Spleen (tissue), 11 donors: ENCODE data around the gene MAGEA9B. TPM values are rescaled to one million over a fixed set of nuclear protein-coding genes. Genes with fewer than 3 reads are reported as not detected.
"Not testable (repeated sequence)": the region's sequence is repeated elsewhere in the genome, so short reads cannot be mapped to it uniquely, and the experiment has no call there.

Source experiments
- DNase-seq: peaks from one replicate; pipeline ENCODE4 v3.0.0-alpha.2; 2020
- H3K27ac ChIP-seq, 8 donors: fragments of 200-600 bp; sonication (generic) in 7 of 8; 1 replicate in 4 of 8; 2 replicates in 4 of 8; pipeline versions ENCODE4 v1.5.0 to v1.8.0; 2016 to 2021; ENCODE audit warnings: inconsistent platforms in 4 of 8, mild to moderate bottlenecking in 4 of 8, moderate library complexity in 1 of 8
- H3K27me3 ChIP-seq, 7 donors: fragments of 200-600 bp; sonication (generic) in 6 of 7; replicated peaks in 1 of 7; 1 replicate in 4 of 7; 2 replicates in 3 of 7; pipeline versions ENCODE4 v1.5.0 to v1.8.0; 2016 to 2021; ENCODE audit warnings: inconsistent platforms in 3 of 7, mild to moderate bottlenecking in 1 of 7
- H3K36me3 ChIP-seq, 6 donors: fragments of 200-600 bp; sonication (generic) in 5 of 6; 1 replicate in 4 of 6; 2 replicates in 2 of 6; pipeline versions ENCODE4 v1.5.0 to v1.8.0; 2016 to 2021; ENCODE audit warnings: inconsistent platforms in 2 of 6
- H3K4me1 ChIP-seq, 6 donors: fragments of 200-600 bp; sonication (generic) in 5 of 6; 1 replicate in 3 of 6; 2 replicates in 3 of 6; pipeline versions ENCODE4 v1.5.0 to v1.8.0; 2016 to 2021; ENCODE audit warnings: inconsistent platforms in 3 of 6
- H3K4me3 ChIP-seq, 8 donors: fragments of 200-600 bp; sonication (generic) in 7 of 8; 1 replicate in 4 of 8; 2 replicates in 4 of 8; pipeline versions ENCODE4 v1.5.0 to v1.8.0; 2016 to 2021; ENCODE audit warnings: inconsistent platforms in 4 of 8, mild to moderate bottlenecking in 4 of 8, moderate library complexity in 2 of 8
- H3K9me3 ChIP-seq, 8 donors: fragments of 200-600 bp; sonication (generic) in 7 of 8; 1 replicate in 4 of 8; 2 replicates in 4 of 8; pipeline versions ENCODE4 v1.5.0 to v1.8.0; 2016 to 2021; ENCODE audit warnings: inconsistent platforms in 4 of 8
- POLR2A ChIP-seq, 3 donors: fragments of 450-650 bp; IDR thresholded peaks; one replicate each; pipeline ENCODE4 v1.5.1; 2017; ENCODE audit warnings: antibody characterized with exemption in 3 of 3, mild to moderate bottlenecking in 1 of 3
- POLR2AphosphoS5 ChIP-seq, 3 donors: sonication (generic); formaldehyde crosslinking; IDR thresholded peaks; one replicate each; pipeline ENCODE4 v1.5.1; 2017; ENCODE audit warnings: antibody characterized with exemption in 3 of 3
- WGBS, 5 donors: extraction: QIAGEN DNeasy Blood & Tissue Kit in 3 of 5; methylation state at CpG; one replicate each; pipeline versions ENCODE4 v1.1.5 to v1.1.7; 2013 to 2018; 5-methylcytosine and 5-hydroxymethylcytosine counted together
- intact Hi-C: fragments of 100-400 bp; cut with DNase I; formaldehyde crosslinking; loops from one replicate; pipeline ENCODE4 v1.15.0; 2023; ENCODE audit warnings: low total_unique reads
- polyA plus RNA-seq, 3 donors: library from polyadenylated mRNA; stranded (reverse); fragments of 200-250 nt; gene quantifications; one replicate each; pipeline ENCODE4 v1.2.1, GENCODE V29; 2013
- total RNA-seq, 7 donors: library from RNA; depleted of rRNA in 3 of 7; stranded (reverse); fragments of >200 nt in 3 of 7; fragmentation: NEBNext Ultra II Directional in 4 of 7; extraction: Animal tissue kit (Norgen Biotek cat#: 25700) in 4 of 7; gene quantifications; one replicate each; pipeline versions ENCODE4 v1.1.0 to v1.2.1, GENCODE V29; 2016 to 2021
- TF ChIP-seq, protein P1 (sequence below), 11 experiments: fragments of 200-600 bp in 7 of 11; fragments of 450-650 bp in 4 of 11; sonication (generic) in 4 of 11; IDR thresholded peaks in 8 of 11; conservative IDR thresholded peaks in 3 of 11; 1 replicate in 7 of 11; 2 replicates in 4 of 11; pipeline versions ENCODE4 v1.4.0 to v1.8.0; 2016 to 2021; ENCODE audit warnings: antibody characterized with exemption in 11 of 11, inconsistent platforms in 4 of 11, mild to moderate bottlenecking in 1 of 11
- donor health status: healthy with polysubstance abuse.
- donor health status: DM: no; HTN: no; CAD: no; lungs with moderate emphysema.
- donor health status: DM: no; HTN: no; CAD: no.
- donor health status: Bipolar disorder and iron deficiency.
- donor health status: healthy.
- donor health status: DM: no; HTN: no; CAD: no.
- donor health status: DM: yes; HTN: yes; CAD: no.

Gene MAGEA9B
- total and polyA plus RNA-seq, 10 donors = 0.06 TPM; not detected in 9

- DNase-seq = peak; percentile 96
- Histone ChIP-seq H3K27ac (peak overlapping the region in 7 of 8 donors; percentile 41 to 98 (median 96)), H3K9me3 (no peaks in the 10 kb centered on the region), H3K4me1 (peaks cover 0 to 12% (median 9%) of the 10 kb centered on the region in 6 donors), H3K27me3 (no peaks in the 10 kb centered on the region), H3K4me3 (peak overlapping the region; percentile 28 to 79 (median 47)), H3K36me3 (peaks cover 0 to 2% (median 0%) of the 10 kb centered on the region in 6 donors)
- WGBS, 5 donors = 1 to 42% (median 3%) methylated on average over 18 to 34 of the region's 34 CpGs
- TF ChIP-seq POLR2AphosphoS5 (IDR thresholded peaks at IDR 0.05) (peak; percentile 50 to 56 (median 50)), POLR2A (IDR thresholded peaks at IDR 0.05) (no peak)
- TF ChIP-seq, protein P1, sequence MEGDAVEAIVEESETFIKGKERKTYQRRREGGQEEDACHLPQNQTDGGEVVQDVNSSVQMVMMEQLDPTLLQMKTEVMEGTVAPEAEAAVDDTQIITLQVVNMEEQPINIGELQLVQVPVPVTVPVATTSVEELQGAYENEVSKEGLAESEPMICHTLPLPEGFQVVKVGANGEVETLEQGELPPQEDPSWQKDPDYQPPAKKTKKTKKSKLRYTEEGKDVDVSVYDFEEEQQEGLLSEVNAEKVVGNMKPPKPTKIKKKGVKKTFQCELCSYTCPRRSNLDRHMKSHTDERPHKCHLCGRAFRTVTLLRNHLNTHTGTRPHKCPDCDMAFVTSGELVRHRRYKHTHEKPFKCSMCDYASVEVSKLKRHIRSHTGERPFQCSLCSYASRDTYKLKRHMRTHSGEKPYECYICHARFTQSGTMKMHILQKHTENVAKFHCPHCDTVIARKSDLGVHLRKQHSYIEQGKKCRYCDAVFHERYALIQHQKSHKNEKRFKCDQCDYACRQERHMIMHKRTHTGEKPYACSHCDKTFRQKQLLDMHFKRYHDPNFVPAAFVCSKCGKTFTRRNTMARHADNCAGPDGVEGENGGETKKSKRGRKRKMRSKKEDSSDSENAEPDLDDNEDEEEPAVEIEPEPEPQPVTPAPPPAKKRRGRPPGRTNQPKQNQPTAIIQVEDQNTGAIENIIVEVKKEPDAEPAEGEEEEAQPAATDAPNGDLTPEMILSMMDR (IDR thresholded peaks at IDR 0.05 in 8 of 11, conservative IDR thresholded peaks at IDR 0.05 in 3 of 11) = no peak
- intact Hi-C loops = no loop called here
These were observed 47.8 kb downstream of the MAGEA9B start for GRCh38 chrX:149539283-149540130.

GRCh38 chrX:149537474-149537873, 49.8 kb downstream of the MAGEA9B start:
- Histone ChIP-seq H3K4me1 (peaks cover 0 to 12% (median 9%) of the 10 kb centered on the region in 6 donors), H3K36me3 (peaks cover 0 to 12% (median 0%) of the 10 kb centered on the region in 6 donors)
- H3K4me3 ChIP-seq, H3K9me3 ChIP-seq, intact Hi-C loops, DNase-seq, H3K27me3 ChIP-seq, H3K27ac ChIP-seq: not testable (repeated sequence)
- WGBS, 5 donors = 49 to 88% (median 69%) methylated on average over 4 to 8 of the region's 11 CpGs

GRCh38 chrX:149534926-149535602, 52.2 kb downstream of the MAGEA9B start:
- H3K27ac ChIP-seq, intact Hi-C loops, DNase-seq, H3K4me3 ChIP-seq, H3K9me3 ChIP-seq, H3K27me3 ChIP-seq, H3K4me1 ChIP-seq: not testable (repeated sequence)
- 48 to 92% (median 72%) methylated on average over 3 of the region's 3 CpGs for WGBS, 5 donors
- peaks cover 0 to 12% (median 0%) of the 10 kb centered on the region in 6 donors for H3K36me3 ChIP-seq

DNA sequence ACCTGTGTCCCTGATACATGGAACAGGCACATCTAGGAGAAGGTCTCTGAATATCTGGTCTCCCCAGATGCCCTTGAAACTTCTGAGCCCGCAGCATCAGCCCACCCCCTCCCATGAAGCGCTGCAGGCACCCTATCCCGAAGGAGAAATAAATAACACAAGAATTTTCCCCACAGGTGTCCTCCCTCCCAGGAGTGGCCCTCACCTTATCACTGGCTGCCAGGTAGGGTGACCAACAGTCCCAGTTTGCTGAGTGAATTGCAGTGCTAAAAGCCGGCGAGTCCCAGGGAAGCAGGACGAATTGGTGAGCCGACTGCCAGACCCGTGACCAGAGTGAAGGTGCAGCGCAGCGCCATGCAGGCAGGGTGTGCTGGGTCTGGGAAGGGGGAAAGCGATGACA, 53.3 kb downstream of the MAGEA9B start:
- H3K9me3 ChIP-seq, H3K4me1 ChIP-seq: not testable (repeated sequence)

GRCh38 chrX:149532868-149533267, 54.4 kb downstream of the MAGEA9B start:
- DNase-seq, intact Hi-C loops, H3K27me3 ChIP-seq, H3K4me3 ChIP-seq, H3K4me1 ChIP-seq, H3K27ac ChIP-seq, H3K9me3 ChIP-seq: not testable (repeated sequence)
- H3K36me3 ChIP-seq = peaks cover 0 to 12% (median 0%) of the 10 kb centered on the region in 6 donors
- 100% methylated on average over 1 of the region's 3 CpGs; no CpG with 5 or more reads in 4 of the 5 donors for WGBS, 5 donors

More for the DNA sequence above, 53.3 kb downstream of the MAGEA9B start:
- 83 to 100% (median 95%) methylated on average over 4 to 9 of the region's 11 CpGs for WGBS, 5 donors
- DNase-seq, H3K27me3 ChIP-seq, H3K4me3 ChIP-seq, intact Hi-C loops, H3K27ac ChIP-seq: not testable (repeated sequence)
- H3K36me3 ChIP-seq = peaks cover 0 to 12% (median 0%) of the 10 kb centered on the region in 6 donors

Other genes starting within 250 kb of the MAGEA9B start
- gene IDS, start 82.2 kb downstream of the MAGEA9B start, total RNA-seq = 100 to 1,000 TPM in 2 of 7 donors, 10 to 100 TPM in 5; 78.4 to 114 (median 94.2) TPM
- gene IDS, start 82.2 kb downstream of the MAGEA9B start, polyA plus RNA-seq = 10 to 100 TPM; 22.4 to 33.9 (median 24.0) TPM
- 10 to 100 TPM; 17.6 to 37.8 (median 24.1) TPM for gene EOLA1, start 46.4 kb downstream of the MAGEA9B start, total RNA-seq
- 10 to 100 TPM; 23.8 to 32.0 (median 28.4) TPM for gene EOLA1, start 46.4 kb downstream of the MAGEA9B start, polyA plus RNA-seq
- not detected for gene HSFX3, start 37.5 kb downstream of the MAGEA9B start, total RNA-seq
- gene HSFX3, start 37.5 kb downstream of the MAGEA9B start, polyA plus RNA-seq = under 1 TPM in 1 of 3 donors, not detected in 2; 0.11 TPM
- gene HSFX2, start 7.9 kb upstream of the MAGEA9B start, total RNA-seq = 1 to 10 TPM in 3 of 7 donors, under 1 TPM in 1, not detected in 3; 0.52 to 4.5 (median 1.3) TPM
- gene HSFX2, start 7.9 kb upstream of the MAGEA9B start, polyA plus RNA-seq = 1 to 10 TPM in 2 of 3 donors, under 1 TPM in 1; 0.49 to 1.3 (median 1.1) TPM
- 10 to 100 TPM; 27.2 to 48.3 (median 32.2) TPM for gene TMEM185A, start 44.3 kb upstream of the MAGEA9B start, total RNA-seq
- gene TMEM185A, start 44.3 kb upstream of the MAGEA9B start, polyA plus RNA-seq = 10 to 100 TPM; 11.3 to 13.9 (median 13.7) TPM
- not detected for gene MAGEA11, start 124.6 kb upstream of the MAGEA9B start, total RNA-seq
- gene MAGEA11, start 124.6 kb upstream of the MAGEA9B start, polyA plus RNA-seq = under 1 TPM; 0.03 to 0.07 (median 0.03) TPM
- 1 to 10 TPM; 2.4 to 6.5 (median 3.7) TPM for gene HSFX1, start 186.6 kb upstream of the MAGEA9B start, total RNA-seq
- 1 to 10 TPM in 1 of 3 donors, under 1 TPM in 2; 0.21 to 1.2 (median 0.24) TPM for gene HSFX1, start 186.6 kb upstream of the MAGEA9B start, polyA plus RNA-seq
- gene MAGEA9, start 194.5 kb upstream of the MAGEA9B start, total RNA-seq = not detected
- gene MAGEA9, start 194.5 kb upstream of the MAGEA9B start, polyA plus RNA-seq = not detected